ENCODE results near the gene ITGA1.

ITGA1 gene

DNA sequence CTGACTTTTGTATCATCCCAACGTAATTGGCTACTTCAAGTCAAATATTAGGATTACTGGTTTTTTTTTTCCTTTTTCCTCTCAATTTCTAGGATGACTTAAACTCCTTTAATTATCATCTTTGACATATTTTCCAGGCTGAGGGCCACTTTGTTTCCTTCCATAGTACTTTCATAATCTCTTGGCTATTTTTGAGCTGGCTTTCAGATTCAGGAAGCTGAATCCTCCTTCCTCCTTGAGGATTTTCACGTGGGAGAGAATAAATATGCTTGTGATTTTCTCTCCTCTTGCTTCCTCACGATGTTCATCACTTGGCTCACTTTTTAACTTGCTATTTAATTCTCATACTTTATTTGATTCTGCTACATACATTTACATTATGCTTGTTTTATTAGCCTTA, 88.1 kb downstream of the ITGA1 start:
- DNase-seq: no peak

DNA sequence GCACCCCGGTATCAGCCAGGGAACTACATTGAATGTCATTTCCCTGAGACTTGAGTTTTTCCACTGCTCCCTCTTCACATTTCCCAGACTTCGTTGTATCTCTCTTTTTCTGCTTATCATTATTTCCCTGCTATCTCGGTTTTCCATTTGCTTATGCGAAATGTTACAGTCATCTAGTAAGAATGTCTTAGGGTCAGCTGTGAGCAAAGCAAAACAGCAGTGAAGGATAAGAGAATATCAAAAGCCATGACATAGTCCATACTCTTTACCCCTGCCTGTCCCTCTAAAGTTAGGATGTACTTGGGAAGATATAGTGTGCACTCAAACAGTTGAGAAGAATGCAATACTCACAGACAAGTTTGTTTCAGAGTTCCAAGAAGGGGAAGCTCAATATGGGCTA, 88.7 kb downstream of the ITGA1 start:
- no peak for DNase-seq

- no peak for DNase-seq
Measured at GRCh38 chr5:52878656-52879055, 90.9 kb downstream of the ITGA1 start.

DNA sequence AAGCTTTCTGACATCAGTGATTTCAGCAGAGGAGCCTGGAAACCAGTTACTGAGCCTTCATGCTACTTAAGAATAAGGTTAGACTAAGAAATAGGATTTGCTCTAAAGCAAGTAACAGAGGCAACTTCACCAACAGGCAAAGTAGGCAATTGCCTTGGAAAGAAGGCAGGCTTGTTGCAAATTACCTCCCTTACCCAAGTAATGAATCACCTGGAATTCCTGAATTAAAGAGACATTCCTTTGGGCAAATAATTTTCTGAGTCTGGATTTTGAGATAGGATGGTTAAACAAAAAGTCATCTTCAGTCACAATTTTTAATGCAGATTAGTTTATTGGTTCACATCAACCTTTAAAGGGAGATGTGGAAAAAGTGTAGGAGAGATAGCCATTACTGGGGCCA, 92.8 kb downstream of the ITGA1 start:
- DNase-seq: no peak

DNA sequence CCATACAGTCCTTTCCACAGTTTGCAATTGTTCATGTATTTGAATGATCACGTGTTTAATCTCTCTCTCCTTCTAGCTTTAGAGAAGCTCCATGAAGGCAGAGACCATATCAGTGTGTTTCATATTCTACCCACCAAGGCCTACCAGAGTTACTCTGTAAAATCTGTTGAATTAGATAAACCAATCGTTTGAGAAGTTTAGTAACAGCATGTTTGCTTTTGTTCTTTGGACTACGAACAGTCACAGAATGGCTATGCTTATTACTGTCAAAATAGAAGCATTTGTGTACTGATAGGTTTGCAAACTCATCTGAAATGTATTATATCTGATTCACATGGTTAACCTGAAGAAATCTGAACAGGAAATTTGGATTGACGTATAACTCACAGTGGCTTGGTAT, 93.8 kb downstream of the ITGA1 start:
- no peak for DNase-seq

DNA sequence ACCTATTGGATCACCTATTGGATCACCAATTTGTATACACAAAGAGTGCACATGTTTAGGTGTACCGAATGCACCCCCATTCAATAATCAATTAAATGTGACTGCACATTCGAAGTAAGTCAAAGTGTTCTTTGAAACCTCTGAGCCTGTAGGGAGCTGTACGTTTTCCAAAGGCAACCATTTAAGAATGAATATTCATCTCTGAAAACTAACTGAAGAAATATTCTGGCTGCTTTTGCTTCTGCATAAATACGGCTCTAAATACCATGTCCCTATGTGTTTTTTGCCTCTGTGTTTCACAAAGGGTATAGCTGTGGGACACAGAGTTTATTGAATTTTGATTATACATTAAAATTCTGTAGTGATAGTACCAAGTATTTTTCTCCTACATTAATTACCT, 95.4 kb downstream of the ITGA1 start:
- DNase-seq: no peak

DNA sequence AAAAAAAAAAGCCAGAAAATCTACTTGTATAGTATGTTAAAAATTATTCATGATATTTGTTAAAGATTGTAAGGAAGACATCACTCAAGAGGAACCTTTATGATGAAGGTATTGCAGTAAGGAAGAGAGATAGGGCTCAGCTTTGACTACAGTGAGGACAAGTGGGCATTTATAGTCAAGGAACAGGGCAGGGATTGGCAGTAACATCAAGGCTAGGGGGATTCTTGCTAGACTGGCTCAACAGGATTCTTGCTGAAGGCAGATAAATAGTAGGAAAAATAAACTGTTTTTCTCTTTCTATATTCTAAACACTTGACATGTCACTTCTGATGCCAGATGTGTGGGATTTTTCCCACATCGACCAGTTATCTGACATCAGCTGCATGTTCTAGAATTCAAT, 96.7 kb downstream of the ITGA1 start:
- DNase-seq: no peak

- DNase-seq: no peak
Measured at GRCh38 chr5:52885614-52886013, 97.9 kb downstream of the ITGA1 start.

GRCh38 chr5:52886206-52886605, 98.5 kb downstream of the ITGA1 start:
- no peak for DNase-seq

DNA sequence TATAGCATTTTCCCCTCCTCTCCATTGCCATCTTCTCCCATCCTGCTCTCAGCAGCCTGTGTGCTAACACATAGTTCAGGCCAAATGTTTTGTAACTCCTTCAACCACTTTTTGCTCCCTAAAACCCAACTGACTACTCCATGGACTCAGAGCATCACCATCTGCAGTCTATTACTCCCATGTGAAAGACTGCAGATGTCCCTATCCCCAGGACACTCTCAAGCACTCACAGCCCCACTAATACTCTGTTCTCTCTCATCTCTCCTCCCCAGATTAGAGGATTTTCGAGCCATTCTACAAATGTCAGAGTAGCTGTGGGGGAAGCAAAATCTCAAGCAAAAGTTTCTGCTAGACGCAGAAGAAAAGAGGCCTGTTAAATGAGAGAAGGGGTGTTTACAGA, 99.3 kb downstream of the ITGA1 start:
- DNase-seq: no peak

- DNase-seq: no peak
Measured at GRCh38 chr5:52888363-52888762, 100.6 kb downstream of the ITGA1 start.

- DNase-seq: no peak
Measured at GRCh38 chr5:52892242-52892878, 104.6 kb downstream of the ITGA1 start.

GRCh38 chr5:52893105-52893504, 105.4 kb downstream of the ITGA1 start:
- no peak for DNase-seq

GRCh38 chr5:52893863-52894262, 106.1 kb downstream of the ITGA1 start:
- DNase-seq: no peak

DNA sequence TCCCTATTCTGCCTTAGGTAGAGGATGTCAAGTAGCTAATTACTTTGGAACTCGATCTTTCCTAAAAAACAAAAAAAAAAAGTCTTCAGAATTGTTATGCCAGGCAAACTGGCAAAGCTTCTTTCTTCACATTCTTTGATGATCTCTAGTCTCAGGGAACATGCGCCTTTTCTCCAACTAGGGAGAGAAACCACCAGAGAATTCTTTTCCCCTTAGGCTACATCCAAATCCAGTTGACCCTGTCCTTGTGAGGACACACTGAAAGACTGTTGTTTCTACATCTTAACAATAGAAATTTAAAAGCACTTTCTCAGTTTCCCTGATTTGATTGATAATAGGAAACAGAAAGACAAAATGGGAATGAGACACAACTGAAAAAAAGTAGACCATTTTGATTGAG, 106.7 kb downstream of the ITGA1 start:
- DNase-seq: no peak

GRCh38 chr5:52895075-52895474, 107.4 kb downstream of the ITGA1 start:
- DNase-seq: no peak

GRCh38 chr5:52895572-52896413, 108.1 kb downstream of the ITGA1 start:
- no peak for DNase-seq

DNA sequence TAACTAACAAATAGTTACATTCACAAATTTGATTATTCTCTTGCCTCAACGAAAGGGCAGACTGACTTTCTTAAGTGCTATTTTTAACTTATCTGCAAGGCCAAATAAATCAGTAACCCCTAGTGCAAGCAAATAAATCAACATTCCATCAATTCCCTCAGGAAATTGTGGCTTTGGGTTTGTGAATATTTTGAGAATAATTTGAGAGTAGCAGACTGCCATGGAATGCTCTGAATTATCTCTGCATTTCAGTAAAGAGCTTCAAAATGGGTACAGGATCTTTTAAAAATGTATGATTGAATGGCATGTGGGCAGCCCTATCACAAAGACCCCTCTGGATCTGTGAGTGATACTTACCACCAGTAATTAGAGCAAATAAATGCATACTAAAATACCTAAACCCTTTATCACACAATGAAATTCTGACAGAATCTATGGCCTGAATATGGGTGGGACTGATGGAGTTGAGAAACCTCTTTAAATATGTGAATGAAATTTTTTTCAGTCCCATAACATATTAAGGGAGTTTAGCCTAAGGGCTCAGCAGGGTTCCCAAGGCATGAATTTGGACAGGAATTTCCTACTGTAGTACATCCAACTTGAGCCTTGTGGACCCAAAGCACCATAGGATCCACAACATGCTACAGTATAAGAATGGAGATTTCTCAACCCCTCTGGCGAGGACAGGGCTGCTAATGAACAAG, 109.0 kb downstream of the ITGA1 start:
- no peak for DNase-seq

- no peak for DNase-seq
Measured at GRCh38 chr5:52897238-52897614, 109.5 kb downstream of the ITGA1 start.

DNA sequence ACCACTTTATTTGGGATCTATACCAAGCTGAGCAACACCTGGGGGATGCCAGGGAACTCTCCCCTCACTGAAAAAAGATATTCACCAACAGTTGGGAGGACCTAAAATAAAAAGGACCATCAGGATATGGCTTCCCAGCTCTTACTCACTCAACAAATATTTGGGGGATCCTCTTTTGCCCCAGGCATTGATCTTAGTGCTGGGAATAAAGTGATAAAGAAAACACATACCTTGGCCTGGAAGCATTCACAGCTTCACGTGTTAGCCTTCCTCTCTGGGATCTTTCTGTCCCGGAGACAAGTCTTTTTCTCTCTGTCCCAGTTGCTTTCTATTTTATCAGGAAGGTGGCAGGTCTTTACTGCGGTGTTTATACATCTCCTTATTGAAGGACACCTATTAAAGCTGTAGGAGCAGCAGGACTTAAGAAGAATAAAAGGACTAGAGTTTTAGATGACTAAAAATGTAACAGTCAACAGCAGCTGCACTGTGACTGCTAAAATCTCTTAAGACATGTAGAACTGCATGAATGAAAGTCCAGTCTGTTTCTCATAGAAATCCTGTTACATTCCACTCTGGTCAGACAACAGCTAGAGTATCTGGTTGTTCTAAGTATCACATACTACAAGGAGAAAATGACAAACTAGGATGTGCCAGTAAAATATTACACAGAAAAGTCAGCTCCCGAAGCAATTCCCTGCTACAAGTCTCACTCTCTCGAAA, 111.4 kb downstream of the ITGA1 start:
- DNase-seq: no peak

- no peak for DNase-seq
Measured at GRCh38 chr5:52903142-52903541, 115.4 kb downstream of the ITGA1 start.

DNA sequence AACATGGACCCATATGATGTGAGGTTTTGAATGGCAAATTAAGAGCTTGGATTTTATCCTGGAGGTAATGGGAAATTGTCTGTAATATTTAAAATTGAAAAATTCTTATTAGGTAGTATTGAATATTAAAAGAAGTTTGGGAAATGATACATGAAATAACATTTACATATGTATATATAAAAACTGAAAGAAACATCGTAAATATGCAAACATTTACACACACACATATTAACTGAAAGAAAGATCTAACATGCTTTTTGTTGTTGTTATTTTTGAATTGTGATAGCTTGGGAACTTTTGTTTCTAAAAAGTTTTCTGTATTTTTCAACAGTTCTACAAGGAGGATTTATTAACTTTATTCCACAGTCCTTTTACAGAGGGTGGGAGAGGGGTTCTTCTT, 118.6 kb downstream of the ITGA1 start:
- DNase-seq: no peak

- no peak for DNase-seq
Measured at GRCh38 chr5:52906845-52907244, 119.1 kb downstream of the ITGA1 start.
